OCI-LY7 (cell line): Measurements from ENCODE around the gene OR52B2. TPM values are rescaled to one million over a fixed set of nuclear protein-coding genes. Genes with fewer than 3 reads are reported as not detected.

Experiments
- BruUV-seq: library from RNA; stranded (reverse); fragments of 400-500 nt; replicated peaks from 2 replicates; lab custom pipeline; 2021; lab: Mats Ljungman, UMichigan
- CTCF ChIA-PET: fragments of 300-600 bp; sonication (Branson Sonifier 250); formaldehyde crosslinking; loops from one replicate; lab custom pipeline; 2022; ENCODE audit warnings: antibody characterized with exemption; ENCODE audit not compliant: unreplicated experiment; lab: Charles Lee
- POLR2A ChIA-PET: fragments of 300-600 bp; sonication (Branson Sonifier 250); formaldehyde crosslinking; loops from one replicate; lab custom pipeline; 2022; ENCODE audit warnings: antibody characterized with exemption; lab: Charles Lee
- DNase-seq: peaks from one replicate; pipeline ENCODE4 v3.0.0-alpha.2; 2015; ENCODE audit warnings: low spot score
- H2AFZ ChIP-seq: fragments of 200-600 bp; sonication (generic), shearing (Covaris generic); 2 replicates; pipeline ENCODE4 v1.6.1; 2014; ENCODE audit warnings: mild to moderate bottlenecking, antibody characterized with exemption, low read length, moderate library complexity
- H3K27ac ChIP-seq: fragments of 200-600 bp; sonication (generic); 2 replicates; pipeline ENCODE4 v1.5.1; 2014; ENCODE audit warnings: mixed run types, low read depth, mild to moderate bottlenecking, moderate library complexity, low read length, inconsistent platforms; ENCODE audit not compliant: poor library complexity, severe bottlenecking
- H3K36me3 ChIP-seq: fragments of 200-600 bp; sonication (generic); 2 replicates; pipeline ENCODE4 v1.6.1; 2014; ENCODE audit warnings: mild to moderate bottlenecking, antibody characterized with exemption, low read length, moderate library complexity, mixed read lengths; ENCODE audit not compliant: insufficient read depth
- H3K4me1 ChIP-seq: fragments of 200-600 bp; sonication (generic); 2 replicates; pipeline ENCODE4 v1.5.1; 2014; ENCODE audit warnings: mild to moderate bottlenecking, low read length; ENCODE audit not compliant: insufficient read depth, poor library complexity, severe bottlenecking
- H3K4me2 ChIP-seq: fragments of 200-600 bp; sonication (generic); 2 replicates; pipeline ENCODE4 v1.6.1; 2014; ENCODE audit warnings: mild to moderate bottlenecking, low read length
- H3K4me3 ChIP-seq: fragments of 200-600 bp; sonication (generic); 2 replicates; pipeline ENCODE4 v1.5.1; 2014; ENCODE audit warnings: mild to moderate bottlenecking, low read depth, low read length; ENCODE audit not compliant: poor library complexity, severe bottlenecking
- H3K79me2 ChIP-seq: fragments of 200-600 bp; sonication (generic); 2 replicates; pipeline ENCODE4 v1.6.1; 2016; ENCODE audit warnings: low read depth, mild to moderate bottlenecking, low read length, moderate library complexity, mixed read lengths; ENCODE audit not compliant: insufficient read depth
- H3K9me2 ChIP-seq: fragments of 200-600 bp; sonication (generic); 2 replicates; pipeline ENCODE4 v1.6.1; 2016; ENCODE audit warnings: mild to moderate bottlenecking, low read length, mixed read lengths; ENCODE audit not compliant: insufficient read depth
- H3K9me3 ChIP-seq: fragments of 200-600 bp; sonication (generic); 2 replicates; pipeline ENCODE4 v1.6.1; 2014; ENCODE audit warnings: mild to moderate bottlenecking, mixed run types, low read length, mixed read lengths
- H4K20me1 ChIP-seq: fragments of 200-600 bp; sonication (generic); 2 replicates; pipeline ENCODE4 v1.6.1; 2014; ENCODE audit warnings: mild to moderate bottlenecking, antibody characterized with exemption, low read length, moderate library complexity, mixed read lengths; ENCODE audit not compliant: insufficient read depth
- CTCF ChIP-seq: fragments of 200-600 bp; sonication (generic); conservative IDR thresholded peaks from 2 replicates; pipeline ENCODE4 v1.5.1; 2014; ENCODE audit warnings: mild to moderate bottlenecking, antibody characterized with exemption, low read length, moderate library complexity, mixed read lengths
- EZH2phosphoT487 ChIP-seq: fragments of 200-600 bp; sonication (generic); IDR thresholded peaks from 2 replicates; pipeline ENCODE4 v1.6.1; 2018; ENCODE audit warnings: low read depth, borderline replicate concordance, mild to moderate bottlenecking, mixed run types, antibody characterized with exemption, low read length, moderate library complexity, mixed read lengths
- intact Hi-C: fragments of 100-400 bp; cut with micrococcal nuclease; formaldehyde crosslinking; loops from one replicate; pipeline ENCODE4 v1.10.0; 2022; ENCODE audit not compliant: unreplicated experiment
- total RNA-seq, 2 experiments: library from RNA; depleted of rRNA in 1 of 2; stranded (reverse); fragments of >200 nt in 1 of 2; shearing (Covaris generic) in 1 of 2; gene quantifications; 2 replicates each; pipeline ENCODE4 v1.2.3, GENCODE V29; 2014 to 2022

Gene OR52B2
- total RNA-seq, 2 experiments from 2014 or later = not detected

- no peaks in the 10 kb centered on the region for H3K4me1 ChIP-seq
- no peaks in the 10 kb centered on the region for H3K9me3 ChIP-seq
- POLR2A ChIA-PET = interaction anchor here (0.6 to 1.1 kb wide), 2 partner anchors 23 to 46 kb away, joined by 3 to 7 read pairs; no protein-coding TSS in a partner anchor
- no peak overlapping the region for H3K27ac ChIP-seq
- no peak overlapping the region for H3K4me3 ChIP-seq
- H3K79me2 ChIP-seq = no peaks in the 10 kb centered on the region
- peaks cover 3% of the 10 kb centered on the region; the same call in 1 of the 2 replicates for H3K36me3 ChIP-seq
- TF ChIP-seq EZH2phosphoT487 (no peak), CTCF (no peak)
- DNase-seq = no peak
- CTCF ChIA-PET = no interaction called here
- BruUV-seq = no TSS peak
- H3K4me2 ChIP-seq = no peak overlapping the region
- intact Hi-C loops = no loop called here
- H3K9me2 ChIP-seq = no peaks in the 10 kb centered on the region
- H4K20me1 ChIP-seq = no peaks in the 10 kb centered on the region
- no peak overlapping the region for H2AFZ ChIP-seq
These were observed 34.6 kb upstream of the OR52B2 start for GRCh38 chr11:6204706-6205105.

GRCh38 chr11:6203327-6203726 is 33.2 kb upstream of the OR52B2 start:
- Histone ChIP-seq H3K4me2 (no peak overlapping the region), H3K79me2 (no peaks in the 10 kb centered on the region), H3K27ac (no peak overlapping the region), H3K36me3 (no peaks in the 10 kb centered on the region), H4K20me1 (no peaks in the 10 kb centered on the region), H3K4me3 (no peak overlapping the region), H3K4me1 (no peaks in the 10 kb centered on the region), H3K9me3 (no peaks in the 10 kb centered on the region), H3K9me2 (no peaks in the 10 kb centered on the region), H2AFZ (no peak overlapping the region)
- TF ChIP-seq EZH2phosphoT487 (no peak), CTCF (no peak)
- ChIA-PET CTCF (no interaction called here), POLR2A (interaction anchor here (0.6 to 1.1 kb wide), 2 partner anchors 12 to 65 kb away, joined by 3 read pairs; no protein-coding TSS in a partner anchor)
- intact Hi-C loops = no loop called here
- no TSS peak for BruUV-seq
- no peak for DNase-seq

GRCh38 chr11:6202041-6202440 is 31.9 kb upstream of the OR52B2 start:
- ChIA-PET CTCF (no interaction called here), POLR2A (no interaction called here)
- H3K4me2 ChIP-seq = no peak overlapping the region
- no peaks in the 10 kb centered on the region for H4K20me1 ChIP-seq
- no peak overlapping the region for H3K27ac ChIP-seq
- TF ChIP-seq EZH2phosphoT487 = no peak
- no peak for TF ChIP-seq CTCF
- H3K9me3 ChIP-seq = no peaks in the 10 kb centered on the region
- no peaks in the 10 kb centered on the region for H3K79me2 ChIP-seq
- H3K9me2 ChIP-seq = no peaks in the 10 kb centered on the region
- no peak overlapping the region for H3K4me3 ChIP-seq
- no peak overlapping the region for H2AFZ ChIP-seq
- no peak for DNase-seq
- no peaks in the 10 kb centered on the region for H3K4me1 ChIP-seq
- no TSS peak for BruUV-seq
- intact Hi-C loops = no loop called here
- no peaks in the 10 kb centered on the region for H3K36me3 ChIP-seq
